ENCODE measurements around the gene MTARC1.
A peak's percentile ranks its signal among the peaks of the same experiment; 100 is the strongest.

Gene MTARC1

GRCh38 chr1:220809187-220809550 lies 22.5 kb downstream of the MTARC1 start:
- Histone ChIP-seq H3K4me2 (ENCODE audit: low read length) (no peak overlapping the region), H4K20me1 (ENCODE audit: insufficient read depth, low read length) (no peaks in the 10 kb centered on the region), H3K27me3 (ENCODE audit: low read depth, low read length) (0 out of 2 replicates have a peak, but pooled peaks cover 5% of the 10 kb centered on the region), H3K9me3 (ENCODE audit: insufficient read depth, low read length) (no peaks in the 10 kb centered on the region), H3K79me2 (ENCODE audit: low read length) (no peaks in the 10 kb centered on the region), H3K36me3 (replicated peaks; ENCODE audit: low read depth, low read length) (no peaks in the 10 kb centered on the region), H2AFZ (ENCODE audit: low read depth, low read length) (no peak overlapping the region), H3K4me3 (ENCODE audit: low read length) (no peak overlapping the region), H3K27ac (ENCODE audit: low read length) (no peak overlapping the region), H3K9ac (ENCODE audit: low read length) (no peak overlapping the region), H3K4me1 (ENCODE audit: low read length) (peaks cover 4% of the 10 kb centered on the region; the same call in 1 of the 2 replicates)
- TF ChIP-seq, protein P1, sequence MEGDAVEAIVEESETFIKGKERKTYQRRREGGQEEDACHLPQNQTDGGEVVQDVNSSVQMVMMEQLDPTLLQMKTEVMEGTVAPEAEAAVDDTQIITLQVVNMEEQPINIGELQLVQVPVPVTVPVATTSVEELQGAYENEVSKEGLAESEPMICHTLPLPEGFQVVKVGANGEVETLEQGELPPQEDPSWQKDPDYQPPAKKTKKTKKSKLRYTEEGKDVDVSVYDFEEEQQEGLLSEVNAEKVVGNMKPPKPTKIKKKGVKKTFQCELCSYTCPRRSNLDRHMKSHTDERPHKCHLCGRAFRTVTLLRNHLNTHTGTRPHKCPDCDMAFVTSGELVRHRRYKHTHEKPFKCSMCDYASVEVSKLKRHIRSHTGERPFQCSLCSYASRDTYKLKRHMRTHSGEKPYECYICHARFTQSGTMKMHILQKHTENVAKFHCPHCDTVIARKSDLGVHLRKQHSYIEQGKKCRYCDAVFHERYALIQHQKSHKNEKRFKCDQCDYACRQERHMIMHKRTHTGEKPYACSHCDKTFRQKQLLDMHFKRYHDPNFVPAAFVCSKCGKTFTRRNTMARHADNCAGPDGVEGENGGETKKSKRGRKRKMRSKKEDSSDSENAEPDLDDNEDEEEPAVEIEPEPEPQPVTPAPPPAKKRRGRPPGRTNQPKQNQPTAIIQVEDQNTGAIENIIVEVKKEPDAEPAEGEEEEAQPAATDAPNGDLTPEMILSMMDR (IDR thresholded peaks at IDR 0.05; ENCODE audit: low read depth, low read length): no peak
- no peak for TF ChIP-seq EZH2phosphoT487 (IDR thresholded peaks at IDR 0.05; ENCODE audit: low read depth)

DNA sequence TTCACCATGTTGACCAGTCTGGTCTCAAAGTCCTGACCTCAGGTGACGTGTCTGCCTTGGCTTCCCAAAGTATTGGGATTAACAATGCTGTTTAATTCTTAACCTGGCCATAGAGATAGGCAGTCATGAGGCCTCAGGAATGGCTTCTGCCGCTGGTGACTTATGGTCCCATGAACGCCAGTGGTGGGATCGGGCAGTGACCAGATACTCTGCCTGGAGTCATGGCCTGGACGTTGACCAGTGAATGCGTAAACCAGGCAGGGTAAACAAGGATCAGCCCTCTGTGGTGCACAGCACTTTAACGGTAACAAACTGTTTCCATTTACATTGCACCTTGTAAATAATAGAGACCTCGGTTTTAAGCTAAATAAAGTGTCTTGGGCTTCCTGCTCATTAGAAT lies 23.0 kb downstream of the MTARC1 start:
- Histone ChIP-seq H3K4me3 (ENCODE audit: low read length) (peak overlapping the region; percentile 79; the same call in 1 of the 2 replicates), H3K9me3 (ENCODE audit: insufficient read depth, low read length) (no peaks in the 10 kb centered on the region), H3K79me2 (ENCODE audit: low read length) (no peaks in the 10 kb centered on the region), H3K9ac (ENCODE audit: low read length) (no peak overlapping the region), H3K27ac (ENCODE audit: low read length) (no peak overlapping the region), H3K4me2 (ENCODE audit: low read length) (peak overlapping the region; percentile 86), H2AFZ (ENCODE audit: low read depth, low read length) (no peak overlapping the region), H4K20me1 (ENCODE audit: insufficient read depth, low read length) (no peaks in the 10 kb centered on the region), H3K4me1 (ENCODE audit: low read length) (peaks cover 4% of the 10 kb centered on the region; the same call in 1 of the 2 replicates), H3K36me3 (replicated peaks; ENCODE audit: low read depth, low read length) (no peaks in the 10 kb centered on the region), H3K27me3 (ENCODE audit: low read depth, low read length) (0 out of 2 replicates have a peak, but pooled peaks cover 5% of the 10 kb centered on the region)
- no peak for TF ChIP-seq EZH2phosphoT487 (IDR thresholded peaks at IDR 0.05; ENCODE audit: low read depth)
- TF ChIP-seq, protein P1 (IDR thresholded peaks at IDR 0.05; ENCODE audit: low read depth, low read length): no peak

DNA sequence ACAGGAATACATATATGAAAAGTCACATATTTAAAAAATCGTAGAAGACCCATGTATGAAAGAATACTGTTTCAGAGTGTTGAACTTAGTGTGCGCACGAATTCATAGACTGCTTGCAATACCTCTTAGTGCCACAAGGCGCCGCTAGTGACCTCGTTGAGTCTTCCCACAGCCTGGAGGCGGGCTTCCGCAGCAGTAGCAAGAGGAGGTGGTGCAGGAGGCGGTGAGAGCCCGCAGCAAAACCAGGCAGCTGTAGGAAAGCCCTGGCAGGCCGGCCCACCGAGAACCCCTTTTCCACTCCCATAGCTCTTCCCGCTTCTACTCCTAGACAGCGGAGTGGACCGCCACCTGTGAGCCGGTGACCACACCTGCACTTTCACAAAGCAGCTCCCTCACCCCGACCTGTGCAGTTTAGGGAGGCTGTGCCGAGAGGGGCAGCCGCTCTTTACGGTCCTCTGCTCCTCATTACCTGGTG lies 23.5 kb downstream of the MTARC1 start:
- Histone ChIP-seq H3K9ac (ENCODE audit: low read length) (peak overlapping the region; percentile 52; the same call in 1 of the 2 replicates), H3K9me3 (ENCODE audit: insufficient read depth, low read length) (no peaks in the 10 kb centered on the region), H3K36me3 (replicated peaks; ENCODE audit: low read depth, low read length) (no peaks in the 10 kb centered on the region), H3K27me3 (ENCODE audit: low read depth, low read length) (0 out of 2 replicates have a peak, but pooled peaks cover 5% of the 10 kb centered on the region), H3K4me2 (ENCODE audit: low read length) (peak overlapping the region; percentile 86), H3K79me2 (ENCODE audit: low read length) (no peaks in the 10 kb centered on the region), H3K27ac (ENCODE audit: low read length) (no peak overlapping the region), H3K4me3 (ENCODE audit: low read length) (peak overlapping the region; percentile 79), H4K20me1 (ENCODE audit: insufficient read depth, low read length) (no peaks in the 10 kb centered on the region), H3K4me1 (ENCODE audit: low read length) (peaks cover 4% of the 10 kb centered on the region; the same call in 1 of the 2 replicates), H2AFZ (ENCODE audit: low read depth, low read length) (peak overlapping the region; percentile 94)
- no peak for TF ChIP-seq EZH2phosphoT487 (IDR thresholded peaks at IDR 0.05; ENCODE audit: low read depth)
- TF ChIP-seq, protein P1 (IDR thresholded peaks at IDR 0.05; ENCODE audit: low read depth, low read length): peak; percentile 86

DNA sequence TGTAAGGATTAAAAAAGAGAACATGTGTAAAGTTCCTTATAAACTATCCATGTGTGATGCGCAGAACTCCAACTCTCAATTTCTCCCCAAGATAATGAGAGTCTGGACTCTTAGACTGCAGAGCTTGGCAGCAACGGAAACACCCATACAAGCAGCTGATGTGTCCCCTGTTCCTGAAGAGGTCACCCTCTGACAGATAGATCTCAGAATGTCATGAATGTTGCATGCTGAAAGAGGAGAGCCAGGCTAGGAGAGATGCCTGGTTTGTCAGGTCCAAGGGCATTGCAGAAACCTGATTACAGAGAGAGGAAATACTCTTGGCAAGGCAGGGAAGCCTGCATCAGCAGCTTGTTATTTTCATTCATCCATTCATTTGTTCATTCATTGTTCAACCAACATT lies 24.2 kb downstream of the MTARC1 start:
- Histone ChIP-seq H3K4me2 (ENCODE audit: low read length) (peak overlapping the region; percentile 86), H2AFZ (ENCODE audit: low read depth, low read length) (peak overlapping the region; percentile 94; the same call in 1 of the 2 replicates)
- no peak for TF ChIP-seq EZH2phosphoT487 (IDR thresholded peaks at IDR 0.05; ENCODE audit: low read depth)
- TF ChIP-seq, protein P1 (IDR thresholded peaks at IDR 0.05; ENCODE audit: low read depth, low read length): peak; percentile 36

More for the DNA sequence above, 24.2 kb downstream of the MTARC1 start:
- no peak overlapping the region for H3K9ac ChIP-seq (ENCODE audit: low read length)
- no peaks in the 10 kb centered on the region for H3K9me3 ChIP-seq (ENCODE audit: insufficient read depth, low read length)
- H3K4me3 ChIP-seq (ENCODE audit: low read length): no peak overlapping the region
- 0 out of 2 replicates have a peak, but pooled peaks cover 5% of the 10 kb centered on the region for H3K27me3 ChIP-seq (ENCODE audit: low read depth, low read length)
- no peak overlapping the region for H3K27ac ChIP-seq (ENCODE audit: low read length)
- no peaks in the 10 kb centered on the region for H3K79me2 ChIP-seq (ENCODE audit: low read length)
- H3K4me1 ChIP-seq (ENCODE audit: low read length): peaks cover 4% of the 10 kb centered on the region; the same call in 1 of the 2 replicates
- H3K36me3 ChIP-seq (replicated peaks; ENCODE audit: low read depth, low read length): no peaks in the 10 kb centered on the region
- no peaks in the 10 kb centered on the region for H4K20me1 ChIP-seq (ENCODE audit: insufficient read depth, low read length)
